ENCODE results near the gene RS1.

The RS1 gene

GRCh38 chrX:18672008-18672407, at the start of gene RS1:
Gene RS1, minus strand, starts transcription at chrX:18672108. Its CDS starts 40 bp downstream, at chrX:18672068.
- DNase-seq (ENCODE audit: low read depth in 2 of 2), result no peak

- no peak for DNase-seq (ENCODE audit: low read depth in 2 of 2)
These were observed 47.9 kb upstream of the RS1 start for GRCh38 chrX:18719852-18720251.

- DNase-seq (ENCODE audit: low read depth in 2 of 2), result no peak
These were observed 43.0 kb upstream of the RS1 start for GRCh38 chrX:18714910-18715309.

- DNase-seq (ENCODE audit: low read depth in 2 of 2), result no peak
These were observed 37.9 kb upstream of the RS1 start for GRCh38 chrX:18709833-18710232.

GRCh38 chrX:18707426-18708049, 35.6 kb upstream of the RS1 start, which contains the start of gene PPEF1:
Gene PPEF1, plus strand, starts transcription at chrX:18707645. Its CDS starts 136 bp downstream, at chrX:18707781.
- DNase-seq (ENCODE audit: low read depth in 2 of 2), result no peak

GRCh38 chrX:18702362-18703195, 30.7 kb upstream of the RS1 start:
- DNase-seq (ENCODE audit: low read depth in 2 of 2), result no peak

- no peak for DNase-seq (ENCODE audit: low read depth in 2 of 2)
These were observed 29.9 kb upstream of the RS1 start for GRCh38 chrX:18701621-18702361.

- no peak for DNase-seq (ENCODE audit: low read depth in 2 of 2)
These were observed 27.1 kb upstream of the RS1 start for GRCh38 chrX:18698737-18699650.

- DNase-seq (ENCODE audit: low read depth in 2 of 2), result no peak
These were observed 24.7 kb upstream of the RS1 start for GRCh38 chrX:18696653-18697052.

- DNase-seq (ENCODE audit: low read depth in 2 of 2), result no peak
These were observed 20.6 kb upstream of the RS1 start for GRCh38 chrX:18692541-18692940.

- no peak for DNase-seq (ENCODE audit: low read depth in 2 of 2)
These were observed 19.5 kb upstream of the RS1 start for GRCh38 chrX:18691431-18691830.

GRCh38 chrX:18687856-18688495, 16.1 kb upstream of the RS1 start:
- no peak for DNase-seq (ENCODE audit: low read depth in 2 of 2)

GRCh38 chrX:18682979-18683387, 11.1 kb upstream of the RS1 start:
- no peak for DNase-seq (ENCODE audit: low read depth in 2 of 2)

GRCh38 chrX:18681996-18682395, 10.1 kb upstream of the RS1 start:
- no peak for DNase-seq (ENCODE audit: low read depth in 2 of 2)

- DNase-seq (ENCODE audit: low read depth in 2 of 2), result no peak
These were observed 5.4 kb upstream of the RS1 start for GRCh38 chrX:18677161-18677869.

- DNase-seq (ENCODE audit: low read depth in 2 of 2), result no peak
These were observed 4.6 kb upstream of the RS1 start for GRCh38 chrX:18676470-18676869.

GRCh38 chrX:18676050-18676449, 4.1 kb upstream of the RS1 start:
- DNase-seq (ENCODE audit: low read depth in 2 of 2), result no peak

GRCh38 chrX:18674788-18675735, 3.2 kb upstream of the RS1 start:
- DNase-seq (ENCODE audit: low read depth in 2 of 2), result peak; percentile 39 to 40

- no peak for DNase-seq (ENCODE audit: low read depth in 2 of 2)
These were observed 2.5 kb upstream of the RS1 start for GRCh38 chrX:18674417-18674787.

Measured in fibroblast of skin of left quadriceps (primary cell).